K562 (cell line): Measurements from ENCODE around the gene GRID2IP. TPM values are rescaled to one million over a fixed set of nuclear protein-coding genes. Genes with fewer than 3 reads are reported as not detected.

ENCODE experiments used
- ATAC-seq: fragments of 200-7000 bp; cut with Tn5 transposase; 3 replicates; pipeline ENCODE4 v1.9.1; 2020; ENCODE audit warnings: moderate library complexity
- BruUV-seq: library from RNA; stranded (reverse); fragments of 400-500 nt; replicated peaks from 2 replicates; lab custom pipeline; 2021; lab: Mats Ljungman, UMichigan
- CTCF ChIA-PET: fragments of 300-600 bp; formaldehyde crosslinking; extraction: SDS; loops from one replicate; lab custom pipeline; 2021; ENCODE audit warnings: low intra/inter-chr PET ratio; lab: Yijun Ruan, JAX
- POLR2A ChIA-PET: fragments of 300-600, 350-650 bp; sonication (Branson Sonifier 250); formaldehyde crosslinking; extraction: SDS; loops from one replicate; lab custom pipeline; 2021; ENCODE audit warnings: antibody characterized with exemption, inconsistent platforms; lab: Yijun Ruan, JAX
- DNase-seq, 4 experiments: peaks; one replicate each; pipeline versions ENCODE4 v3.0.0 to v3.0.0-alpha.2; 2011 to 2018; ENCODE audit warnings: low spot score in 3 of 4, mixed read lengths in 3 of 4; ENCODE audit errors: extremely low read depth in 1 of 4
- FAIRE-seq: peaks from 2 replicates; lab custom pipeline; 2011; peaks lifted over from hg19 to GRCh38; lab: Jason Lieb, UNC
- H2AFZ ChIP-seq: 2 replicates; pipeline ENCODE4 v1.6.0; 2011; ENCODE audit warnings: low read depth, low read length, control low read depth, inconsistent platforms
- H3K27ac ChIP-seq: fragments of 200-600 bp; 3 replicates; pipeline ENCODE4 v1.8.0; 2011; ENCODE audit warnings: low read depth, mild to moderate bottlenecking, control low read depth, inconsistent platforms, low read length, moderate library complexity, mixed read lengths; ENCODE audit errors: extremely low read depth
- H3K27me3 ChIP-seq, 2 experiments: fragments of 300-600 bp in 1 of 2; 2 replicates in 1 of 2; 3 replicates in 1 of 2; pipeline versions ENCODE4 v1.6.0 to v1.8.0; 2011; ENCODE audit warnings: inconsistent platforms in 2 of 2, low read length in 2 of 2, mild to moderate bottlenecking in 1 of 2, mixed read lengths in 1 of 2, moderate library complexity in 1 of 2; ENCODE audit not compliant: control insufficient read depth in 2 of 2, insufficient read depth in 2 of 2
- H3K36me3 ChIP-seq: fragments of 300-600 bp; 3 replicates; pipeline ENCODE4 v1.8.0; 2011; ENCODE audit warnings: mild to moderate bottlenecking, low read length, inconsistent platforms; ENCODE audit not compliant: control insufficient read depth, insufficient read depth
- H3K4me1 ChIP-seq, 2 experiments: fragments of 200-600 bp in 1 of 2; replicated peaks in 1 of 2; 2 replicates in 1 of 2; 3 replicates in 1 of 2; pipeline versions ENCODE4 v1.5.1 to v1.8.0; 2011; ENCODE audit warnings: inconsistent platforms in 2 of 2, low read length in 2 of 2, mild to moderate bottlenecking in 1 of 2, mixed read lengths in 1 of 2, moderate library complexity in 1 of 2; ENCODE audit not compliant: control insufficient read depth in 2 of 2, insufficient read depth in 2 of 2
- H3K4me2 ChIP-seq: 2 replicates; pipeline ENCODE4 v1.6.1; 2011; ENCODE audit warnings: low read length, control low read depth, inconsistent platforms, mixed read lengths; ENCODE audit not compliant: insufficient read depth
- H3K4me3 ChIP-seq: fragments of 200-600 bp; sonication (generic), shearing (Covaris generic); 2 replicates; pipeline ENCODE4 v1.5.1; 2016; ENCODE audit warnings: control low read depth, inconsistent platforms
- H3K79me2 ChIP-seq: fragments of 200-600 bp; 3 replicates; pipeline ENCODE4 v1.8.0; 2011; ENCODE audit warnings: low read length, inconsistent platforms; ENCODE audit not compliant: control insufficient read depth, insufficient read depth
- H3K9ac ChIP-seq, 2 experiments: 2 replicates each; pipeline versions ENCODE4 v1.6.0 to v1.6.1; 2011; ENCODE audit warnings: low read depth in 2 of 2, low read length in 2 of 2, control low read depth in 1 of 2, inconsistent platforms in 1 of 2, mild to moderate bottlenecking in 1 of 2, mixed read lengths in 1 of 2; ENCODE audit not compliant: insufficient read depth in 1 of 2
- H3K9me1 ChIP-seq: one replicate; pipeline ENCODE4 v1.6.0; 2011; ENCODE audit warnings: inconsistent platforms, mild to moderate bottlenecking, low read length, moderate library complexity; ENCODE audit not compliant: control insufficient read depth, insufficient read depth
- H3K9me3 ChIP-seq: replicated peaks from 2 replicates; pipeline ENCODE4 v1.5.1; 2011; ENCODE audit warnings: low read depth, low read length, inconsistent platforms; ENCODE audit not compliant: control insufficient read depth, insufficient read depth
- H4K20me1 ChIP-seq: replicated peaks from 2 replicates; pipeline ENCODE4 v1.6.1; 2011; ENCODE audit warnings: low read length, inconsistent platforms, mixed read lengths; ENCODE audit not compliant: control insufficient read depth, insufficient read depth
- DDX20 ChIP-seq: fragments of 450-650 bp; IDR thresholded peaks from 2 replicates; pipeline ENCODE4 v1.6.1; 2016; ENCODE audit warnings: missing genetic modification characterization, low read depth, mild to moderate bottlenecking, missing compliant biosample characterization, moderate library complexity
- GABPB1 ChIP-seq: sonication (generic); formaldehyde crosslinking; IDR thresholded peaks from 2 replicates; pipeline ENCODE4 v1.8.0; 2022; ENCODE audit warnings: mild to moderate bottlenecking, missing genetic modification reagents
- PKNOX1 ChIP-seq: fragments of 450-650 bp; IDR thresholded peaks from 2 replicates; pipeline ENCODE4 v1.6.1; 2016
- ZNF121 ChIP-seq: sonication (generic); formaldehyde crosslinking; conservative IDR thresholded peaks from 2 replicates; pipeline ENCODE4 v1.8.0; 2022; ENCODE audit warnings: missing genetic modification reagents
- WGBS: fragments of 100-300 bp; shearing (Covaris generic); methylation state at CpG from one replicate; pipeline ENCODE4 v1.1.6; 2016; ENCODE audit warnings: low coverage, mixed read lengths; ENCODE audit not compliant: insufficient coverage; ENCODE audit errors: missing lambda C conversion rate; 5-methylcytosine and 5-hydroxymethylcytosine counted together
- in situ Hi-C: fragments of 300-500 bp; cut with MboI; formaldehyde crosslinking; loops from 4 replicates; pipeline ENCODE4 v1.15.0; 2018; ENCODE audit warnings: inconsistent platforms, mixed read lengths
- intact Hi-C: fragments of 100-400 bp; cut with micrococcal nuclease; formaldehyde crosslinking; loops from 2 replicates; pipeline ENCODE4 v1.14.2; 2022
- polyA plus RNA-seq, 8 experiments: library from polyadenylated mRNA; depleted of rRNA in 4 of 8; stranded (reverse) in 5 of 8; unstranded in 3 of 8; fragments of >200 nt; fragmentation: Nextera tagmentation in 2 of 8; fragmentation: Illumina TruSeq in 1 of 8; extraction: Ambion mirVana in 2 of 8; extraction: Trizol in 1 of 8; gene quantifications; 2 replicates each; pipeline versions ENCODE4 v1.2.1 to v1.2.3, GENCODE V29; 2011 to 2014; ENCODE audit warnings: inconsistent platforms in 1 of 8, missing spikeins in 1 of 8
- total RNA-seq, 7 experiments: library from RNA; depleted of rRNA in 6 of 7; stranded (reverse); fragments of >200 nt in 6 of 7; fragmentation: Illumina TruSeq in 2 of 7; extraction: Trizol in 2 of 7; gene quantifications; 2 replicates each; pipeline versions ENCODE4 v1.2.1 to v1.2.3, GENCODE V29; 2011 to 2021; ENCODE audit warnings: low replicate concordance in 1 of 7
- TF ChIP-seq, protein P1 (sequence below): fragments of 200-800 bp; sonication (Bioruptor generic); IDR thresholded peaks from 2 replicates; pipeline ENCODE4 v1.6.1; 2017; ENCODE audit warnings: missing genetic modification characterization, missing compliant biosample characterization

Gene GRID2IP
- total and polyA plus RNA-seq, 9 of the 15 experiments (the other 6 are each of a cell fraction or from before 2014, with no cell fraction given), result not detected

DNA sequence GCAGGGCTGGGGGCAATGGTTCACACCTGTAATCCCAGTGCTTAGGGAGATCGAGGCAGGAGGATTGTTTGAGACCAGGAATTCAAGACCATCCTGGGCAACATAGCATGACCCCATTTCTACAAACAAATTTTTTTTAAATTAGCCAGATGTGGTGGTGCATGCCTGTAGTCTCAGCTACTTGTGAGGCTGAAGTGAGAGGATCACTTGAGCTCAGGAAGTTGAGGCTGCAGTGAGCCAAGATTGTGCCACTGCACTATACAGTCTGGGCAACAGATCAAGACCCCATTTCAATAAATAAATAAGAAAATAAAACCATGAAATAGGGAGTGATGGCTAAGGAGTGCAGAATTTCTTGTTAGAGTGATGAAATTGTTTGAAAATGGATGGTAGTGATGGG, 8.9 kb downstream of the GRID2IP start:
- Histone ChIP-seq H3K9ac (no peak overlapping the region), H3K79me2 (no peaks in the 10 kb centered on the region), H3K9me1 (peaks cover 3% of the 10 kb centered on the region), H3K4me3 (no peak overlapping the region), H3K36me3 (no peaks in the 10 kb centered on the region), H3K27ac (no peak overlapping the region), H4K20me1 (no peaks in the 10 kb centered on the region; the same call in 1 of the 2 replicates), H3K9me3 (no peaks in the 10 kb centered on the region), H3K4me2 (no peak overlapping the region), H3K27me3 (peaks cover 5 to 42% of the 10 kb centered on the region in 2 experiments; a peak in 4 of 5 replicates), H2AFZ (no peak overlapping the region), H3K4me1 (peaks cover 0 to 4% of the 10 kb centered on the region in 2 experiments; a peak in 2 of 5 replicates)
- no peak for FAIRE-seq
- CTCF ChIA-PET, result no interaction called here
- POLR2A ChIA-PET, result no interaction called here
- no peak for DNase-seq
- TF ChIP-seq GABPB1 (CRISPR knock-in tag) (no peak), ZNF121 (peak; percentile 14; the same call in 1 of the 2 replicates)
- BruUV-seq, result no TSS peak
- intact Hi-C loops (no loop called here), in situ Hi-C loops (no loop called here)
- ATAC-seq, result no peak
- 0% methylated on average over 1 of the region's 1 CpG for WGBS

GRCh38 chr7:6536262-6537260, 14.7 kb downstream of the GRID2IP start:
- intact Hi-C loops, result no loop called here
- ATAC-seq (no peak), FAIRE-seq (no peak)
- no peaks in the 10 kb centered on the region for H3K36me3 ChIP-seq
- POLR2A ChIA-PET, result interaction anchor here (1.2 kb wide), 1 partner anchor 17 kb away, joined by 6 read pairs; no protein-coding TSS in a partner anchor
- H3K4me2 ChIP-seq, result no peak overlapping the region
- in situ Hi-C loops, result no loop called here
- H3K27me3 ChIP-seq, result peaks cover 25 to 54% of the 10 kb centered on the region in 2 experiments
- no peak overlapping the region for H3K27ac ChIP-seq
- H3K9ac ChIP-seq, result no peak overlapping the region
- no TSS peak for BruUV-seq
- H4K20me1 ChIP-seq, result peaks cover 4% of the 10 kb centered on the region; the same call in 1 of the 2 replicates
- no peak overlapping the region for H3K4me3 ChIP-seq
- no peaks in the 10 kb centered on the region for H3K79me2 ChIP-seq
- peaks cover 0 to 8% of the 10 kb centered on the region in 2 experiments; a peak in 1 of 5 replicates for H3K4me1 ChIP-seq
- TF ChIP-seq DDX20 (no peak), PKNOX1 (peak; percentile 40; the same call in 1 of the 2 replicates)
- TF ChIP-seq, protein P1, sequence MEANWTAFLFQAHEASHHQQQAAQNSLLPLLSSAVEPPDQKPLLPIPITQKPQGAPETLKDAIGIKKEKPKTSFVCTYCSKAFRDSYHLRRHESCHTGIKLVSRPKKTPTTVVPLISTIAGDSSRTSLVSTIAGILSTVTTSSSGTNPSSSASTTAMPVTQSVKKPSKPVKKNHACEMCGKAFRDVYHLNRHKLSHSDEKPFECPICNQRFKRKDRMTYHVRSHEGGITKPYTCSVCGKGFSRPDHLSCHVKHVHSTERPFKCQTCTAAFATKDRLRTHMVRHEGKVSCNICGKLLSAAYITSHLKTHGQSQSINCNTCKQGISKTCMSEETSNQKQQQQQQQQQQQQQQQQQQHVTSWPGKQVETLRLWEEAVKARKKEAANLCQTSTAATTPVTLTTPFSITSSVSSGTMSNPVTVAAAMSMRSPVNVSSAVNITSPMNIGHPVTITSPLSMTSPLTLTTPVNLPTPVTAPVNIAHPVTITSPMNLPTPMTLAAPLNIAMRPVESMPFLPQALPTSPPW (CRISPR knock-in tag), result peak; percentile 16; the same call in 1 of the 2 replicates
- TF ChIP-seq, all 486 proteins: peak for 2
- Histone ChIP-seq H2AFZ (no peak overlapping the region), H3K9me3 (no peaks in the 10 kb centered on the region), H3K9me1 (peaks cover 3% of the 10 kb centered on the region)
- CTCF ChIA-PET, result no interaction called here
- WGBS, result 14% methylated on average over 19 of the region's 56 CpGs
- DNase-seq, result peak in 1 of 4 experiments; percentile 41
